ENCODE results near the gene KCNA3. TPM values are rescaled to one million over a fixed set of nuclear protein-coding genes. Genes with fewer than 3 reads are reported as not detected.

The KCNA3 gene
- total RNA-seq, 2 donors from 2014 or later, result 0.62 to 0.91 TPM

DNA sequence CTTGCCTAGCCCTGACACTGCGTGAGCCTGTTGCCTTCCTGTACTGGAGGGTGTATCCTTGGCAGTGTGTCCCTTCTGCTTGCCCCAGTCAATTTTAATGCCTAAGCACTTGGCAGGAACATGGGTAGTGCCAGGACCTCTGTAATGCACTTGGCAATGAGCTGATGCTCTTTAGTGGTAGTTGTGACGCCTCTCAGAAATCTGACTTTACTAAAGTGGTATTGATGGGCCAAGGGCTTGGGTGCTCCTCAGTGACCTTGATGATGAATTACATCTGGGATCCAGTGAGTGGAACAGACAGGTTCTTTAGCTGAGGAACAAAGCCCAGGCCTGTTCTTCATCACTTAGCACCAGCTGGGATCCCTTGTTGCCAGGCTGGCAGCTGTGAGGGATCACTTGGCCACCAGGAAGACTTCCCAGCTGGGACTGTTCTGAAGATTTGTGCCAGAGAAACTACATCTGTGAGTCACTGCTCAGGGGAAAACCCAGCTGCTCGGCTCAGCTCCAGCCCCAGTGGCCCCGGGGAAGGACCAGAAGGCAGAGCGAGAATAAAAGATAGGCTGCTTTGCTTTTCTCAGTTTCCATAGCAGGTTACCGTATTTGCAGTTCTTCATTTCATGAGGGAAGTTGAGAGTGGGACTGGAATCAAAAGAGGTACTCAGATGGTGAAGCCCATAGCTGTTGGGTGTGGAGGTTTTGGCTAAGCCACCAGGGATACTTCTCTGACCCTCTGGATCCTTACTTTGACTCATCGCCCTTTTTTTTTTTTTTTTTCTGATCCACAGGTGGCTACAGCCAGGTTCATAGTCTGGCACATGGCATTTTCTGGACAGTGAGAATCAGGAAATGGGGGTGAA lies 40.1 kb downstream of the KCNA3 start:
- Histone ChIP-seq H3K9me3 (no peaks in the 10 kb centered on the region), H3K27ac (no peak overlapping the region), H3K36me3 (no peaks in the 10 kb centered on the region), H3K4me1 (replicated peaks) (no peaks in the 10 kb centered on the region), H3K27me3 (replicated peaks; ENCODE audit: insufficient read depth) (no peaks in the 10 kb centered on the region), H3K4me3 (no peak overlapping the region)
- TF ChIP-seq CTCF (IDR thresholded peaks at IDR 0.05) (no peak), POLR2AphosphoS5 (IDR thresholded peaks at IDR 0.05) (peak; percentile 32), POLR2A (IDR thresholded peaks at IDR 0.05) (no peak)
- DNase-seq (ENCODE audit: low spot score), result peak; percentile 23
- intact Hi-C loops (cut with DNase I), result no loop called here
- WGBS, result 21% methylated on average over 7 of the region's 7 CpGs

- TF ChIP-seq CTCF (IDR thresholded peaks at IDR 0.05) (no peak), POLR2AphosphoS5 (IDR thresholded peaks at IDR 0.05) (no peak), POLR2A (IDR thresholded peaks at IDR 0.05) (no peak)
These were observed 40.7 kb downstream of the KCNA3 start for GRCh38 chr1:110634086-110634454.

DNA sequence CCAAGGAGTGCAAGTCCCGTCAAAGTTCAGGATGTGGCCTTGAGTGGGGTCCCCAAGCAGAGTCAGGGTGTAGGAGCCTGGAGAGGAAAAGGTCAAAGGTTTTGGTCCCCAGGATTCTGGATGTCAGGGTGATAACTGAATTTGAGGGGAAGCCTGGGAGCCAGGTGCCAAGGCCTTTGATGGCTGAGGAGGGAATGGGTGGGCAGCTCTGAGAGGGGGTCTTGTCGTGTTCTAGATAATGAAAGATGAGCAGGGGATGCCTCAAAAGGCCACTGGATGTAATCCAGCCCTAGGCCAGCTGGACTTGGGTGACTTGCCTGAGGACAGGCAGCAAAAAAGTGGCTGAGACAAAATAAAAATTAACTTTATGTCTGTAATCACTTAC lies 41.1 kb downstream of the KCNA3 start:
- intact Hi-C loops (cut with DNase I), result no loop called here
- 81% methylated on average over 2 of the region's 2 CpGs for WGBS
- Histone ChIP-seq H3K27ac (no peak overlapping the region), H3K27me3 (replicated peaks; ENCODE audit: insufficient read depth) (no peaks in the 10 kb centered on the region), H3K36me3 (no peaks in the 10 kb centered on the region), H3K9me3 (no peaks in the 10 kb centered on the region), H3K4me3 (no peak overlapping the region), H3K4me1 (replicated peaks) (no peaks in the 10 kb centered on the region)
- no peak for TF ChIP-seq CTCF (IDR thresholded peaks at IDR 0.05)
- no peak for DNase-seq (ENCODE audit: low spot score)

More at GRCh38 chr1:110634086-110634454, 40.7 kb downstream of the KCNA3 start:
- no peaks in the 10 kb centered on the region for H3K36me3 ChIP-seq
- H3K4me1 ChIP-seq (replicated peaks), result no peaks in the 10 kb centered on the region
- intact Hi-C loops (cut with DNase I), result no loop called here
- H3K27me3 ChIP-seq (replicated peaks; ENCODE audit: insufficient read depth), result no peaks in the 10 kb centered on the region
- WGBS, result 86% methylated on average over 1 of the region's 1 CpG
- no peaks in the 10 kb centered on the region for H3K9me3 ChIP-seq
- no peak overlapping the region for H3K27ac ChIP-seq
- no peak for DNase-seq (ENCODE audit: low spot score)
- H3K4me3 ChIP-seq, result no peak overlapping the region

GRCh38 chr1:110631836-110632620 lies 42.7 kb downstream of the KCNA3 start:
- intact Hi-C loops (cut with DNase I), result loop anchor here (2.0 kb wide), 1 partner anchor 135 kb away; no protein-coding TSS in a partner anchor
- 73% methylated on average over 6 of the region's 6 CpGs for WGBS

More at GRCh38 chr1:110631836-110632620, 42.7 kb downstream of the KCNA3 start:
- Histone ChIP-seq H3K4me3 (no peak overlapping the region), H3K27ac (no peak overlapping the region), H3K36me3 (no peaks in the 10 kb centered on the region), H3K27me3 (replicated peaks; ENCODE audit: insufficient read depth) (no peaks in the 10 kb centered on the region), H3K4me1 (replicated peaks) (no peaks in the 10 kb centered on the region), H3K9me3 (no peaks in the 10 kb centered on the region)
- no peak for DNase-seq (ENCODE audit: low spot score)
- TF ChIP-seq POLR2AphosphoS5 (IDR thresholded peaks at IDR 0.05) (no peak), CTCF (IDR thresholded peaks at IDR 0.05) (no peak), POLR2A (IDR thresholded peaks at IDR 0.05) (no peak)
